Ramos (cell line): Measurements from ENCODE around the gene SLC2A4RG.

Experiments
- in situ Hi-C: fragments of 300-500 bp; cut with MboI; formaldehyde crosslinking; loops from one replicate; pipeline ENCODE4 v1.14.3; 2022; ENCODE audit warnings: low sequenced_read_pairs; ENCODE audit not compliant: unreplicated experiment

SLC2A4RG gene

GRCh38 chr20:63737695-63737944, 2.0 kb upstream of the SLC2A4RG start:
- in situ Hi-C loops: no loop called here

- in situ Hi-C loops: no loop called here
Observed at GRCh38 chr20:63737945-63738686, 1.5 kb upstream of the SLC2A4RG start.

- in situ Hi-C loops: no loop called here
Observed at GRCh38 chr20:63738687-63739129, 868 bp upstream of the SLC2A4RG start.

- in situ Hi-C loops: no loop called here
Observed at GRCh38 chr20:63740070-63740626, 572 bp downstream of the SLC2A4RG start.

- in situ Hi-C loops: no loop called here
Observed at GRCh38 chr20:63740627-63741353, 1.2 kb downstream of the SLC2A4RG start.

GRCh38 chr20:63741354-63741675, 1.7 kb downstream of the SLC2A4RG start:
- in situ Hi-C loops: no loop called here

GRCh38 chr20:63741676-63742380, 2.3 kb downstream of the SLC2A4RG start:
- in situ Hi-C loops: no loop called here

- in situ Hi-C loops: no loop called here
Observed at GRCh38 chr20:63742381-63743024, 2.9 kb downstream of the SLC2A4RG start.

GRCh38 chr20:63743210-63743970, 3.8 kb downstream of the SLC2A4RG start:
- in situ Hi-C loops: no loop called here

- in situ Hi-C loops: no loop called here
Observed at GRCh38 chr20:63744158-63744557, 4.6 kb downstream of the SLC2A4RG start.

GRCh38 chr20:63744574-63745423, 5.2 kb downstream of the SLC2A4RG start:
- in situ Hi-C loops: no loop called here

- in situ Hi-C loops: no loop called here
Observed at GRCh38 chr20:63745424-63745805, 5.8 kb downstream of the SLC2A4RG start.

GRCh38 chr20:63745961-63746731, 6.6 kb downstream of the SLC2A4RG start:
- in situ Hi-C loops: no loop called here

- in situ Hi-C loops: no loop called here
Observed at GRCh38 chr20:63746751-63747315, 7.3 kb downstream of the SLC2A4RG start.

GRCh38 chr20:63747622-63748069, 8.1 kb downstream of the SLC2A4RG start:
- in situ Hi-C loops: no loop called here

- in situ Hi-C loops: no loop called here
Observed at GRCh38 chr20:63748070-63748933, 8.7 kb downstream of the SLC2A4RG start.

- in situ Hi-C loops: no loop called here
Observed at GRCh38 chr20:63748934-63749270, 9.3 kb downstream of the SLC2A4RG start.
